ENCODE results near the gene ACTN2. TPM values are rescaled to one million over a fixed set of nuclear protein-coding genes. Genes with fewer than 3 reads are reported as not detected.
A peak's percentile ranks its signal among the peaks of the same experiment; 100 is the strongest.

ACTN2 gene
- total RNA-seq, 6 donors from 2014 or later = 1.4 to 11.5 (median 2.3) TPM

DNA sequence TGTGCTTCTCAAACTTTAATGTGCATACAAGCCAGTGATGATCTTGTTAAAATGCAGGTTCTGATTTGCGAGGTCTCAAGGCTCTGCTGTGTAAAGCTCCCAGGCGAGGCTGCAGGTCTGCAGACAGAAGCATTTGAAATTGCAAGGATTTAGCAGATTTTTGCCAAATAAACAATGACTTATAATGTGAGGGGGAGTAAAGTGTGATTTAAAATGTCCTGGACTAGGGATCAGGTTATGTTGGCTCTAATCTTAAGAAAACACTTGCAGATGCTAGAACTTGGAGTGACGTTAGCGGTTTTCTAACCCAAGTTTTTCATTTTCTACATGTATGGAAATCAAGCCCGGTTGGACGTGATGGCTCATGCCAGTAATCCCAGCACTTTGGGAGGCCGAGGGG, 16.2 kb upstream of the ACTN2 start:
- Histone ChIP-seq H3K27me3 (no peaks in the 10 kb centered on the region), H3K9me3 (no peaks in the 10 kb centered on the region), H3K4me3 (no peak overlapping the region), H3K36me3 (no peaks in the 10 kb centered on the region), H3K4me1 (no peaks in the 10 kb centered on the region), H3K27ac (no peak overlapping the region)
- ATAC-seq (ENCODE audit: low FRiP score in 2 of 2) (no peak), DNase-seq (no peak)
- 68 to 71% methylated on average over 7 of the region's 7 CpGs for WGBS, 2 donors
- TF ChIP-seq, protein P1, sequence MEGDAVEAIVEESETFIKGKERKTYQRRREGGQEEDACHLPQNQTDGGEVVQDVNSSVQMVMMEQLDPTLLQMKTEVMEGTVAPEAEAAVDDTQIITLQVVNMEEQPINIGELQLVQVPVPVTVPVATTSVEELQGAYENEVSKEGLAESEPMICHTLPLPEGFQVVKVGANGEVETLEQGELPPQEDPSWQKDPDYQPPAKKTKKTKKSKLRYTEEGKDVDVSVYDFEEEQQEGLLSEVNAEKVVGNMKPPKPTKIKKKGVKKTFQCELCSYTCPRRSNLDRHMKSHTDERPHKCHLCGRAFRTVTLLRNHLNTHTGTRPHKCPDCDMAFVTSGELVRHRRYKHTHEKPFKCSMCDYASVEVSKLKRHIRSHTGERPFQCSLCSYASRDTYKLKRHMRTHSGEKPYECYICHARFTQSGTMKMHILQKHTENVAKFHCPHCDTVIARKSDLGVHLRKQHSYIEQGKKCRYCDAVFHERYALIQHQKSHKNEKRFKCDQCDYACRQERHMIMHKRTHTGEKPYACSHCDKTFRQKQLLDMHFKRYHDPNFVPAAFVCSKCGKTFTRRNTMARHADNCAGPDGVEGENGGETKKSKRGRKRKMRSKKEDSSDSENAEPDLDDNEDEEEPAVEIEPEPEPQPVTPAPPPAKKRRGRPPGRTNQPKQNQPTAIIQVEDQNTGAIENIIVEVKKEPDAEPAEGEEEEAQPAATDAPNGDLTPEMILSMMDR (IDR thresholded peaks at IDR 0.05) = no peak
- no peak for TF ChIP-seq POLR2AphosphoS5 (IDR thresholded peaks at IDR 0.05)
- TF ChIP-seq EP300 (IDR thresholded peaks at IDR 0.05) = no peak
- TF ChIP-seq POLR2A (IDR thresholded peaks at IDR 0.05) = no peak

DNA sequence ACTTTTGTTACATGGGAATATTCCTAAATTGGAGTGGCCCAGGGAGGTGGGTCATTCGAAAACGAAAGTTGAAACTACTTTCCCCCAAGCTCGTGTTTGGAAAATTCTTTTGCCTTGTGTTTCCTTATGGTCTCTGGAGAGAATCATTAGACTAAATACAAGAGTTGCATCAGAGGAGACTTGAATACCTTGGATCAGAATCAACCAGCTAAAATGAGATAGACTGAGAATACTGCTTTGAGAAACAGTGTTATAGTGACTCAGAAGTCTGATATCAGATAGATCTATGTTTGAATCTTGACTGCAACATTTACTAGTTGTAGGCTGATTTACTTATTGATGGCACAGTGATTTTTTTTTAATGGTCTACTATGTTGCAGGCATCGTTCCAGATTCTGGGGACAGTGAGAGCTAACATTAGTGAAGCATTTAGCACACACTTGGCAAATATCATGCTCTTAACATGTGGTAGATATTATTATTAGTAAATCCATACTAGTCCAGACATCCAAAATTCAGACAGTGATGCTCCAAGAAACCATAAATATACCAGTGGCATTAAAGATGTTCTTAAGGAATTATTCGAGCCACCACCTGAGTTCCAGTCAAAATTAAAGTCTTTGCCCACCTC, 12.9 kb upstream of the ACTN2 start:
- Histone ChIP-seq H3K9me3 (no peaks in the 10 kb centered on the region), H3K27ac (no peak overlapping the region), H3K4me3 (peak overlapping the region in 1 of 4 donors; percentile 7), H3K36me3 (no peaks in the 10 kb centered on the region), H3K4me1 (no peaks in the 10 kb centered on the region), H3K27me3 (no peaks in the 10 kb centered on the region)
- peak in 1 of 2 donors; percentile 79 for ATAC-seq (ENCODE audit: low FRiP score in 2 of 2)
- DNase-seq = no peak
- TF ChIP-seq EP300 (IDR thresholded peaks at IDR 0.05) (no peak), POLR2AphosphoS5 (IDR thresholded peaks at IDR 0.05) (no peak), POLR2A (IDR thresholded peaks at IDR 0.05) (no peak)
- TF ChIP-seq, protein P1 (IDR thresholded peaks at IDR 0.05) = no peak
- WGBS, 2 donors = 50 to 61% methylated on average over 5 of the region's 5 CpGs

DNA sequence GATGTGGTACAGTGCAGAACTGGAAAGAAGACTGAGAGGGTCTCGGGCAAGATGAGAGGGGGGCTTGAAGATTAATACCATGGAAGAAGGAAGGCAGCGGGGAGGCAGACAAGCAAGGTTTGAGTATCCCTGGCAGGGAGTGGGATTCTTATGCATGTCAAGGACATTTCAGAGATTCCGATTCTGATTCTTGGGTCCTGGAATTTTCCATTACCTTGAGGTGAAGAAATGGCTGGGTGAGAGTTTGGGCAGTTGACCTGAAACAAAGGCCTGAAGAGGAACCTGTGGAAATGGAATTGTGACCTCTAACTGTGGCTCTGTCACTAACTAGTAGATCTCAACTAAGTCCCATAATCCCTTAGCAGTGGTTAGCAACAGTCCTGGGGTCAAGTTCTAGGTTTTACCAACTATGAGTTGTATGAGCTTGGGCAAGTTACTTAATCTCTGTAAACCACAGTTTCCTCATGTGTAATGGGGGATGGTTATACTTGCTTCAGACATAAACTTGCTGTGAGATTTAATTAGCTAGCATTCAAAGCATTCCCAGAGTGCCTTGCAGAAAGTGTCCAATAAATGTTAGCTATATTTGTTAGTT, 8.6 kb upstream of the ACTN2 start:
- ATAC-seq (ENCODE audit: low FRiP score in 2 of 2) (no peak), DNase-seq (no peak)
- Histone ChIP-seq H3K27me3 (no peaks in the 10 kb centered on the region), H3K9me3 (no peaks in the 10 kb centered on the region), H3K27ac (no peak overlapping the region), H3K36me3 (no peaks in the 10 kb centered on the region), H3K4me3 (no peak overlapping the region), H3K4me1 (no peaks in the 10 kb centered on the region)
- TF ChIP-seq EP300 (IDR thresholded peaks at IDR 0.05) (no peak), POLR2AphosphoS5 (IDR thresholded peaks at IDR 0.05) (no peak), POLR2A (IDR thresholded peaks at IDR 0.05) (no peak)
- TF ChIP-seq, protein P1 (IDR thresholded peaks at IDR 0.05) = no peak
- WGBS, 2 donors = 79 to 83% methylated on average over 3 of the region's 3 CpGs

DNA sequence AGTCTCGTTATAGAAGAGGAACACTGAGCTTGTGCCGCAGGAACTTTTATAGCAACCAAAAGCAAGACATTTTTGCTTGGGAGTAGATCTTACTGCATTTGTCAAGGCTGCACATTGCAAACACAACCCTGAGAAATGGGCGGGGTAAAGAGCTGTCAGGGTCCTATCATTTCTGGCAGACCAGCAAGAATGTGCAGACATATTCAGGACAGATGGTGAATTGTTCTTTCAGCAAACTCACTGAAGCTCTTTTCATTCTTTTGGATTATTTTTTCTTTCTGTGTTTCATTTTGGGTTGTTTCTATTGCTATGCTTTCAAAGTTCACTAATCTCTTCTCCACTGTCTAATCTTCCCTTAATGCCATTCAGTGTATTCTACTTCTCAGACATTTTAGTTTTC, 5.1 kb upstream of the ACTN2 start:
- H3K9me3 ChIP-seq = no peaks in the 10 kb centered on the region
- no peak for ATAC-seq (ENCODE audit: low FRiP score in 2 of 2)
- H3K27ac ChIP-seq = no peak overlapping the region
- H3K27me3 ChIP-seq = peaks cover 0 to 3% (median 0%) of the 10 kb centered on the region in 4 donors
- H3K36me3 ChIP-seq = no peaks in the 10 kb centered on the region
- H3K4me1 ChIP-seq = peaks cover 0 to 4% (median 2%) of the 10 kb centered on the region in 4 donors
- no peak for TF ChIP-seq POLR2AphosphoS5 (IDR thresholded peaks at IDR 0.05)
- no peak for TF ChIP-seq POLR2A (IDR thresholded peaks at IDR 0.05)
- TF ChIP-seq, protein P1 (IDR thresholded peaks at IDR 0.05) = no peak
- TF ChIP-seq EP300 (IDR thresholded peaks at IDR 0.05) = no peak
- no peak for DNase-seq
- no peak overlapping the region for H3K4me3 ChIP-seq
- 77 to 79% methylated on average over 3 of the region's 3 CpGs for WGBS, 2 donors
